Left kidney (tissue), 2 donors: ENCODE data around the gene ITFG1. TPM values are rescaled to one million over a fixed set of nuclear protein-coding genes. Genes with fewer than 3 reads are reported as not detected.
"Not testable (repeated sequence)": the region's sequence is repeated elsewhere in the genome, so short reads cannot be mapped to it uniquely, and the experiment has no call there.

Source experiments
- DNase-seq: peaks from one replicate; pipeline ENCODE4 v3.0.0-alpha.2; 2013
- polyA plus RNA-seq: library from polyadenylated mRNA; unstranded; fragments of 120-200 nt; gene quantifications from one replicate; pipeline ENCODE4 v1.2.1, GENCODE V29; 2013; ENCODE audit not compliant: insufficient read length

ITFG1 gene
- polyA plus RNA-seq, 1 donor = 117 TPM

- DNase-seq = no peak
Measured at GRCh38 chr16:47431960-47432359, 28.9 kb downstream of the ITFG1 start.

GRCh38 chr16:47426806-47427205 is 34.1 kb downstream of the ITFG1 start:
- no peak for DNase-seq

- no peak for DNase-seq
Measured at GRCh38 chr16:47424846-47425245, 36.0 kb downstream of the ITFG1 start.

GRCh38 chr16:47416869-47417268 is 44.0 kb downstream of the ITFG1 start:
- DNase-seq = no peak

DNA sequence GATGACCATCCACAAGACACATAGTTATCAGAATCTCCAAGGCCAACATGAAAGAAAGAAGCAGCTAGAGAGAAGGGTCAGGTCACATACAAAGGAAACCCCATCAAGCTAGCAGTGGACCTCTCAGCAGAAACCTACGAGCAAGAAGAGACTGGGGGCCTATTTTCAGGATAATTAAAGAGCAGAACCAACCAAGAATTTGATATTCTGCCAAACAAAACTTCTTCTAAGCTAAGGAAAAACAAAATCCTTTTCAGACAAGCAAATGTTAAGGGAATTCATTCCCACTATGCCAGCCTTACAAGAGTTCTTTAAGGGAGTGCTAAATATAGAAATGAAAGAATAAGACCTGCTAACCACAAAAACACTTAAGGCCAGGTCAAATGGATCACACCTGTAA is 47.8 kb downstream of the ITFG1 start:
- DNase-seq = no peak

DNA sequence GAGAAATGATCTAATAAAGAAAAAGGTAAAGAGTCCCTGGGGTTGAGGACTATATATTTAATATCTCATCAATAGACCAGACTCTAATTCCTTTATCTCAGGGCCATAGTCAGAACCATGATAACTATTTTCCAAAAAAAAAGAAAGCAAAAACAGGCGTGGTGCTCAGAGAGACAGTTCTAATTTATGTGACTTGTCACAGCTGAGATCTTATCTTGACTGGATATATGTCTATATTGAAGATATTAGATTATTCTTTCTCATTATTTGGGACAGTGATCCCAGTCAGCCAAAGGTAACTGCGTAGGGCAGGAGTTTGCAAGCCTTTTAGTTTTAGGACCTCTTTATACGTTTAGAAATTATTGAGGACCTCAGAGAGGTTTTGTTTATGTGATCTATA is 52.4 kb downstream of the ITFG1 start:
- DNase-seq = no peak

- DNase-seq = peak; percentile 37
Measured at GRCh38 chr16:47395733-47396498, 64.9 kb downstream of the ITFG1 start.

DNA sequence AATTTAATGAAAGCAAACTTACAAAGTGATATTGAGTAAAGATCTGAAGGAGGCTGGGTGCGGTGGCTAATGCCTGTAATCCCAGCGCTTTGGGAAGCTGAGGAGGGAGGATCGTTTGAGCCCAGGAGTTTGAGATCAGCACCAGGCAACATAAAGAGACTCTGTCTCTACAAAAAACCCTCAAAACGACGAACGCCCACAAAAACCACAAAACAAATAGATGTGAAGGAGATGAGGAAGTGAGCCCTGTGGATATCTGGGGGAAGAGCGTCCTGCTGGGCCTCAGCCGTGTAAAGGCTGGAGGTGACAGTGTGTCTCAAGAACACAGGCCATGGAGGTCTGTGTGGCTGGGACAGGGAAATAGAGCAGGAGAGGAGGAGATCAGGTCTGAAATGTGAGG is 68.8 kb downstream of the ITFG1 start:
- DNase-seq = no peak

DNA sequence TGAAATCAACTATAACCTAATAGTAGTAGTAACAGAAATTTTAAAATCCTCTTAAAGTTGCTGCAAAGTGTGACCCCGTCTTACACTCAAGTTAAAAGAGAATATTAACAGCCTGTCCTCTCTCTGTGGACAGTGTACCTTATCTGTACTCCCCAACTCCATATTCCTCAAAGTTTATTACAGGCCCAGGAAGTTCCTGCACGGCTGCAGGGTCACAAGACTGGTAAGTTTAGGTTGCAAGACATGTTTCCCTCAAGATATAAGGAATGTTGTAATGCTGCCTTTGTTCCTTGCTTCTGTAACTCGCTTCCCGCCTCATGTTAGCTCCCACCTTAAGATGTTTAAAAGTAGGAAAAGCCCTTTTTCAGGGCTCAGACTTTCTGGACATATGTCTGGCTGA is 72.2 kb downstream of the ITFG1 start:
- DNase-seq = no peak

DNA sequence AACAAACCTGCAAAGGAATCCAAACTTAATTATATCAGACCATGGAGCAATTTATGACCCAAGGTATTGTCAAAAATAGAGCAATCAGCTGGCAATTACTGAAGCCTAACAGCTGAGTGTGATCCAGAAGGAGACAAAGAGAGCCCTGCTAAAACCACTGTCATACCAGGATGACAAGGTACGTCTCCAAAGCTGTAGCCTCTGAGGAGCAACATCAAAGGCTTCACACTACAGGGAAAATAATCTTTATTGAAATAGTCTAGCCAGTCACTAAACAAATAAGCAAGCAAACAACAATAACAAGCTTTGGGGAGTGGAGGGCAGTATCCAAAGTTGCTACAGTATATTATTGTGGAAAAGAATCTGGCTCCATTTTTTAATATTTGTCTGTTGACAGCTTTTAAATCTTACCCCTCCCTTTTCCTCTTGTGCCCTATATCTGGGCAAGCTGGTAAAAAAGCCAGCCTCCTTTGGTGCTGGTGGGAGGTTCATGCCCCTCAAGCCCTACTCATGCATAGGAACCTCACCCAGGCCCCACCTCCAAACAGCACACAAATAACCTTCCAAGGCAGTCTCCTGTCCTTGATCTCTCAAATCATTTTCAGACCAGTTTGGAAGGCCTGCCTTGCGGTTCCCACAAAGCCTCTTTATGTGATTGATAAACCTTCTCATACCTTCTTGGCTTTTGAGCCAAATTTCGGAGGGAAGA is 73.7 kb downstream of the ITFG1 start:
- no peak for DNase-seq

DNA sequence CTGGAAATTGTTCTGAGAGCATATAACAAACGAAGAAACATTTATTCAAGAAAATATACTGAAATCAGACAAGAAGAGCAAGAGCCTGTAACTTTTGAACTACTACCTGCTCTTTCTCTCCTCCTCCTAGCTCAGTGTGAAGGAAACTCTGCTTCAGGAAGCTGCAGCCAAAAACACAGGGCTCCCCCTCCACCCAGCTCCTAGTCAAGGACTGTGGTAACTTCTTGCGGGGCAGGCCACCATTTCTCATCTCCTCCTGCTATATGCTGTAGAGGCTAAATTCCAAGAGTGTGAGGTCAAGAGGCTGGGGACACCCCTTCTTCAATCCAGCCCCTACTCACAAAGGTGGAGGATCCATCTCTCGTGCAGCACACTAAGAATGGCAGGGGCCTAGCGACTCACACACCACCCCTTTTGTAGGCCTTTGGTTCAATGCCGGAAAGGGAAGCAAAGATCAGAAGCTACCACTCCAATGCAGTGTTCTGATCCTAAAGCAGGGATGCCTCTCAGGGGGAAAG is 74.6 kb downstream of the ITFG1 start:
- no peak for DNase-seq

- DNase-seq = no peak
Measured at GRCh38 chr16:47382362-47382761, 78.5 kb downstream of the ITFG1 start.

GRCh38 chr16:47377154-47377553 is 83.7 kb downstream of the ITFG1 start:
- DNase-seq = no peak

GRCh38 chr16:47375423-47375822 is 85.4 kb downstream of the ITFG1 start:
- DNase-seq = no peak

GRCh38 chr16:47374629-47375028 is 86.2 kb downstream of the ITFG1 start:
- DNase-seq = no peak

GRCh38 chr16:47371271-47372014 is 89.4 kb downstream of the ITFG1 start:
- DNase-seq = no peak

- no peak for DNase-seq
Measured at GRCh38 chr16:47370536-47370935, 90.3 kb downstream of the ITFG1 start.

DNA sequence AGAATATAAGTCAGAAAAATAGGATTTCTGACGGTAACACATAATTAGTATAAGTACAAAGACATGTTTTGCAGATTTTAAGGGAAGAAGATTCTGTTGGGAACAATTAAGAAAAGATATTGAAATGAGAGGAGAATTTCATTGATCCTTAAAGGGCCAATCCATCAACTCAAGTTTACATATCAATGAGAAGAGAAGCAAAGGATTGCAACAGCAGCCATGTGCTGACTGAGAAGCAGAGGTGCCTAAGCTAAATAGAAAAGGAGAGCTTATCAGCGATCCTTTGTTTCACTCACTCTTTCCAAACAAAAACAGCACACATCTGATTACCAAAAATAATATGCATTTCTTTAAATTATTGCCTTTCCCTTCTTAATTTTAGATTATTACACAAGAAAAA is 94.6 kb downstream of the ITFG1 start:
- DNase-seq = no peak

GRCh38 chr16:47363761-47364160 is 97.1 kb downstream of the ITFG1 start:
- no peak for DNase-seq

DNA sequence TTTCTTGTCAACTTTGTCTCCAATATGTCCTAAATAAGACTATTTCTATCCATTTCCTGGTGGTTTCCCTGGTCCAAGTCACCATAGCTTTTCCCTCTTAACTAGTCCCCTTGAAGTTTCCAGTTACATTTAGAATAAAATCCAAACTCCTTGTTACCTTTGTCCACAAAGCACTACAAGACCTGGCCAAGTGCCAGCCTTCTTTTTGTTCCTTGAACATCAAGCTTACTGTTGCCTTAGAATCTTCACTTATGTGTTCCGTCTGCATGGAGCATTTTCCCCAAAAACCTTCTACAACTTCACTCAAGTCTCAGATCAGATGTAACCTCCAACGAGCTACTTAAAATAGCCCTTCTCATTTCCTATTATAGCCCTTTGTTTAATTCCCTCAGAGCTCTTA is 101.4 kb downstream of the ITFG1 start:
- no peak for DNase-seq

DNA sequence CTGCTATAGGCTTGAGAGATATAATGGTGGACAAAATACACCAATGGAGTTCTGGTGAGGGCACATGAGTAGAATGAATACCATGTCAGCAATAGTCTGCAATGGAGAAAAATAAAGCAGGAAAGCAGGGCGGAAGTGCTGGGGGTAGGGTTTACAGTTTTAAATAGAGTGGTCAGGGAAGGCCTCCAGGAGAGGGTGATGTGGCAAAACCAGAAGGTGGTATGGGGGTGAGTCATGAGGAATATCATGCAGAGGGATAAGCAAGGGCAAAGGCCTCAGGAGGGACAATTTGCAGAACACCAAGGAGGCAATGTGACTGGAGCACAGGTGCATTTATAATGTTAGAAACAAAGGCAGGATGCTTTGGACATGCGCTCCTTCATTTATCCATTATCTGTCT is 102.0 kb downstream of the ITFG1 start:
- no peak for DNase-seq

- not testable (repeated sequence) for DNase-seq
Measured at GRCh38 chr16:47349029-47349428, 111.8 kb downstream of the ITFG1 start.
